Measurements from ENCODE around the gene CA11.
"Not testable (repeated sequence)": the region's sequence is repeated elsewhere in the genome, so short reads cannot be mapped to it uniquely, and the experiment has no call there.

Gene CA11

GRCh38 chr19:48646001-48646721 lies at the start of gene CA11:
Gene CA11 (minus strand): TSS chr19:48646187. CDS start chr19:48645632, 555 bp downstream.
- peak; percentile 67 for DNase-seq (ENCODE audit: low spot score)

- DNase-seq (ENCODE audit: low spot score) = not testable (repeated sequence)
These were observed 47.6 kb upstream of the CA11 start for GRCh38 chr19:48693629-48694028.

- no peak for DNase-seq (ENCODE audit: low spot score)
These were observed 43.5 kb upstream of the CA11 start for GRCh38 chr19:48689449-48689848.

GRCh38 chr19:48687776-48688175 lies 41.8 kb upstream of the CA11 start:
- DNase-seq (ENCODE audit: low spot score) = no peak

DNA sequence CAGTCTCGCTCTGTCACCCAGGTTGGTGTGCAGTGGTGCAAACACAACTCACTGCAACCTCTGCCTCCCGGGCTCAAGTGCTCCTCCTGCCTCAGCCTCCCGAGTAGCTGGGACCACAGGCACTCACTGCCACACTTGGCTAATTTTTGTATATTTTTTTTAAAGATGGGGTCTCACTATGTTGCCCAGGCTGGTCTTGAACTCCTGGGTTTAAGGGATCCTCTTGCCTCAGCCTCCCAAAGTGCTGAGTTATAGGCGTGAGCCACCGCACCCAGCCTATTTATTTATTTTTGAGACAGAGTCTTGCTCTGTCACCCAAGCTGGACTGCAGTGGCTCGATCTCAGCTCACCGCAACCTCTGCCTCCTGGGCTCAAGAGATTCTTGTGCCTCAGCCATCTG lies 40.6 kb upstream of the CA11 start:
- not testable (repeated sequence) for DNase-seq (ENCODE audit: low spot score)

DNA sequence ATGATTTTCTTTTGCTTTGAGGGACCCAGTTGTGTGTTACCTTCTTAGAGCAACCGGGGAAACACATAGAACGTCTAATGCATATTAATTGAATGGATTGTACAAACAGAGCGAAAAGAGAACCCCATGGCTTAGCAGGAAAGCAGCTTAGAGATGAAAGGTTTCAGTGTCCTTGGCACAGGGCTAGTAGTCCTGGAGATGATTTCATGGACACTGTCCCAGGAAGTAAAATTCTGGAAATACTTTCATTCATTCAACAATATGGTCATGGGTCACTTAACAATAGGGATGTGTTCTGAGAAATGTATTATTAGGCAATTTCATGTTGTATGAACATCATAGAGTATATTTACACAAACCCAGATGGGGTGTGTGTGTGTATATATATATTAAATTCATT lies 40.1 kb upstream of the CA11 start:
- DNase-seq (ENCODE audit: low spot score) = no peak

GRCh38 chr19:48685583-48685982 lies 39.6 kb upstream of the CA11 start:
- no peak for DNase-seq (ENCODE audit: low spot score)

- no peak for DNase-seq (ENCODE audit: low spot score)
These were observed 37.4 kb upstream of the CA11 start for GRCh38 chr19:48683349-48683748.

DNA sequence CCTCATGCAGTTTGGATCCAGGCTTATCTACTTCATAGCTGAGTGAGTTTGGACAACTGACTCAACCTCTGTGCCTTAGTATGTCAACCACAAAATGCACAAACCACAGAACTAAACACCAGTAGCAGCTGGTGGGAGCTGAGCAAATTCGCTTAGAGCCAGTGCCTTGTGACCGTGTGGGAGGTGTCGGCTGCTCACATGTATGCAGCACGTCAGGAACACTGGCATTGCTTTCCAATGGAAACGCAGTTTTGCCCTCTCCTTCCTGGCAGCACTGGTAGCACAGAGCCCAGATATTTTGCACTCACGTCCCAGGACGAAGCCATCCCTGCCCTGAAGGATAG lies 35.1 kb upstream of the CA11 start:
- no peak for DNase-seq (ENCODE audit: low spot score)

- no peak for DNase-seq (ENCODE audit: low spot score)
These were observed 34.6 kb upstream of the CA11 start for GRCh38 chr19:48680436-48681126.

- not testable (repeated sequence) for DNase-seq (ENCODE audit: low spot score)
These were observed 34.0 kb upstream of the CA11 start for GRCh38 chr19:48680006-48680405.

GRCh38 chr19:48678201-48678600 lies 32.2 kb upstream of the CA11 start:
- DNase-seq (ENCODE audit: low spot score) = peak; percentile 37

DNA sequence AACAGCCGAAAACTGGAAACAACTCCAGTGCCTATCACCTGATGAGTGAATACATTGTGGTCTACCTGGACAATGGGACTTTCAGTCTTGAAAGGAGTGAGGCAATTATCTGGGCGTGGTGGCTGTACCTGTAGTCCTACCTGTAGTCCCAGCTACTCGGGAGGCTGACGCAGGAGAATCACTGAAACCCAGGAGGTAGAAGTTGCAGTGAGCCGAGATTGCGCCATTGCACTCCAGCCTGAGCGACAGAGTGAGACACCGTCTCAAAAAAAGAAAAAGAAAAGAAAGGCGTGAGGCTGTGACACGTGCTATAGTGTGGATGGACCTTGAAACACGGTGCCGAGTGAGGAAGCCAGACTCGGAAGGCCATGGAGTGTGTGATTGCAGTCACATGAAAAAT lies 30.9 kb upstream of the CA11 start:
- DNase-seq (ENCODE audit: low spot score) = no peak

GRCh38 chr19:48676487-48676886 lies 30.5 kb upstream of the CA11 start:
- no peak for DNase-seq (ENCODE audit: low spot score)

- peak; percentile 81 for DNase-seq (ENCODE audit: low spot score)
These were observed 29.2 kb upstream of the CA11 start for GRCh38 chr19:48674921-48675824.

GRCh38 chr19:48674216-48674809 lies 28.3 kb upstream of the CA11 start:
- DNase-seq (ENCODE audit: low spot score) = no peak

DNA sequence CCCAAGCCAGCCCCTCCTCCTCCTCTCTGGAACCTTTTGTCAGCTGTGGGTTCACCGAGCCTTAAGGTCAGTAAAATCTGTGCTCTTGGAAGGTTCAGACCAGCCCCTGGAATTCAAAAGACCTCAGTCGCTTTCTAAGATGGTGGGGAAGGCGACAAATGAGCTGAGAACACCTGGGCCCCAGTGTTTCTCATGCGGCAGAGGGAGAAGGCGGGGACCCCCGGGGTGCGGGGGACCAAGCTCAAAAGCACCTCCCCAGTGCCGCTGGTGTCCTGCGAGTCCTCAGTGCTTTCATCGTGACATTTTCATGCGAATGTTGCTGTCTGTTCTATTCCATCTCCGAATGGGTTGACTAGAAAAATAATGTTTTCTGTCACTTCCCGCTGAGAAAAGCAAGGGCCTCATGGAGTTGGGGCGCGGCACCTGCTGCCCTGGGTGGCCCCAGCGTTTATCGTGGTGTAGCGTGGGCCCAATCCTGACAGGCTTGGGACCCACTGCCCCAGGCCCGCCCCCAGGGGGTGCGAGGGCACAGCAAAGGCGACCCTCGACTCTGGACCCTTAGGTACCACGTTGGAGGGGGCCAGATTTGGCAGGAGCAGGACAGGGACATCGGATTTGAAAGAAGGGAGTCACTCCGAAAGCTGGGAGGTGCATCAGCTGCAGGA lies 27.6 kb upstream of the CA11 start:
- DNase-seq (ENCODE audit: low spot score) = no peak

DNA sequence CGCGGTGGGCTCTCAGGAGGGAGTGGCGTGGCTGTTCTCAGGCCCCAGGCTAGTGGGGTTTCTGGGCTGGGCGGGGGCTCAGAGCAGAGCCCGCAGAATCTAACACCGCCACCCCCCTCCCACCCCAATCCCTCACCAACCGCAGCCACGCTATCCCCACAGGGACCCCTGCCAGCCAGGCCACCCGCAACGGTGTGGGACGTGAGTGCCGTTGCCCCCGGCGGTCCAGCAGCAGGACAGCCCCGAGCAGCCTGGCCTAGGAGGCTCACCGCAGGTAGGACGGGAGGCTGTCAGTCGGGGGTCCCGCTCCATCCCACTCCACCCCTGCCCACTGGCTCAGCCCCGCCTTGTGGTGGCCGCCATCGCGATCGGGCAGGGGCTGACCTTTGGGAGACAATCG lies 27.0 kb upstream of the CA11 start, which contains the start of gene NTN5:
Gene NTN5 (minus strand): TSS at position 24 of the 400 bp plus-strand sequence. CDS start 2,031 bp downstream, outside the sequence.
- DNase-seq (ENCODE audit: low spot score) = no peak

GRCh38 chr19:48671446-48671995 lies 25.5 kb upstream of the CA11 start:
- DNase-seq (ENCODE audit: low spot score) = no peak

DNA sequence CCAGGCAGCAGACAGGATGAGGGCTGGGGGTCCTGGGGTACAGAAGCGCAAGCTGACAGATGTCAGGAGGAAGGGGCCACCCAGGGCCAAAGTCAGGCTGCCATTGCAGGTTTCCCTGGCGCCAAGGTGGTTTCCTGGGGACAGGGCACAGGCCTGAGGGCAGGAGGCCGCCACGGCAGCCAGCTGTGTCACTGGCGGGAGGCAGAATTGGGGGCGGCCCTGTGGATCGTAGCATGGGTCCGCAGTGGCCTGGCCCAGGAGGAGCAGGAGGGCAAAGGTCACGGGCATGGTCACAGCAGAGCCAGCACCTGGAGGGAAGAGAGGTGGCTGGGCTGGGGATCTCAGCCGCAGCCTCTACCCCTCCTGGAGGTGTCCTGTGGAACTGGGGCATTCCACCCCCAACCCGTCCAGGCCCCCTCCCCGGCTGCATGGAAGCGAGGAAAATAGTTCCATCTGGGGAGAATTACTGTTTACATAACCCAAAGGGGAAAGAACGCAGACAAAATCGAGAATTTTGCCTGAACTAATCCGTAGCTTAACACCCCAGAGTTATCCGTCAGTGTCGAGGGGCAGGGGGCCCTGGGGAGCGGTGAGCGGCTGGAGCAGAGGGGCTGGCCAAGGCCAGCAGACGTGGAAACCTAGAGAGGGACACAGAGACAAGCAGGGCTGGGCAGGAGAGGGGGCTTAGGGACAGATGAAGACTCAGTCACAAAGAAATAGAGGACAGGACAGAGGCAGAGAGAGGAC lies 24.9 kb upstream of the CA11 start:
- DNase-seq (ENCODE audit: low spot score) = no peak
